GM19467 (cell line): ENCODE results near the gene ESPL1.

Source experiments
- ATAC-seq: cut with Tn5 transposase; IDR thresholded peaks from one replicate; pipeline ENCODE4 v1.9.1; 2021; ENCODE audit warnings: mild to moderate bottlenecking, moderate library complexity; ENCODE audit not compliant: unreplicated experiment

The ESPL1 gene

DNA sequence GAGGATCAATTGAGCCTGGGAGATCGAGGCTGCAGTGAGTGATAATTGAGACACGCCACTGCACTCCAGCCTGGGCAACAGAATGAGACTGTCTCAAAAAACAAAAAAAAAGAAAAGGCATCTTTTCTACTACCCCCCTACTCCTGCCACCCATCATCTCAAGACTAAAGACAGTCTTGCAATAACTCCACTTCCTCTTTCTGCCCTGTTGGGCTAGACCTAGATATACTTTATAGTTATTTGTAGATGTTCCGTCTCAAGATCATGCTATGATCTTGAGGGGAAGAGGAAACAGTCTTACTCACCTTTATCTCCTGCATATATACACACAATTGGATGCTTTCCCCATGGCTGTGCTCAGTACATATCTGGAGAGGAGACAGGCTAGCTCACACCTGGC is 12.1 kb upstream of the ESPL1 start:
- ATAC-seq, result no peak

DNA sequence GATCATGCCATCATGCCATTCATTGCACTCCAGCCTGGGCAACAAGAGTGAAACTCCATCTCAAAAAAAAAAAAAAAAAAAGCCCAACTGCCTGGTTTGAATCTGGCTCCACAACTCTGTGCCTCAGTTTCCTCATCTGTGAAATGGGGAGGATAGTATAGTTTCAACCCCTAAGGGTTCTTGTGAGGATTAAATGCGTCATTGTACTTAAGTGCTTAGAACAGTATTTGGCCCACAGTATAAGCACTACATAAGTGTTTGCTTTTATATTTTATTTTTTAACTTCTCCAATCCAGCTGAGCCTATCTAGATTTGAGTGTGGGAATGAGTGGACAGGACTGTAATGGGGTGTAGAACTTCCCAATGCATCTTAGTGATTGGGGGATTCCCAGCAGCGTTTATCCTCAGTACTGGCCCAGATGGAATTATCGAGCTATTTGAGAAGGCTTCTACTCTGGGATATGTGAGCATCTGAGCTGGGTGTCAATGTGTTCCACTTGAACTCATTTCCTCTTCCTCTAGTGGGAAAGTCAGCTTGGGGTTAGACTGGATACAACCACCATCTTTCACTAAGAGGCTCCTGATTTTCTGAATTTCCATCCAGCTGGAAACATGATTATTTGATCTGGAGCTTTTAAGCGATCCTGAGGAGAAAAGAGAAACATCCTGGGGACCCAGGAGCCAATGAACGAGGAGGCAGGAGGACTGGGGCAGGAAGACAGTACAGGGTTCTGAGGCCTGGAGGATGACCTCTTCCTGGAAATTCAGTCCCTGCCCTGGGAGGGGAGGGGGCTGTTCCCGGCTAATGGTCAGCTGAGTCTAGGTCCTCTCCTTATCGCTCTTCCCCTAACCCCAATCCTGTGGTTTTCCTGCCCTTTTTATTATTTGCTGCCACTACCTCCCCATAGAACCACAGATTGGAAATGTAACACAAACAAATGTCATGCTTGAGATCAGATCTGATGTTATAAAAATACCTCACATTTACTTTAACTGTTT is 9.3 kb upstream of the ESPL1 start:
- no peak for ATAC-seq

DNA sequence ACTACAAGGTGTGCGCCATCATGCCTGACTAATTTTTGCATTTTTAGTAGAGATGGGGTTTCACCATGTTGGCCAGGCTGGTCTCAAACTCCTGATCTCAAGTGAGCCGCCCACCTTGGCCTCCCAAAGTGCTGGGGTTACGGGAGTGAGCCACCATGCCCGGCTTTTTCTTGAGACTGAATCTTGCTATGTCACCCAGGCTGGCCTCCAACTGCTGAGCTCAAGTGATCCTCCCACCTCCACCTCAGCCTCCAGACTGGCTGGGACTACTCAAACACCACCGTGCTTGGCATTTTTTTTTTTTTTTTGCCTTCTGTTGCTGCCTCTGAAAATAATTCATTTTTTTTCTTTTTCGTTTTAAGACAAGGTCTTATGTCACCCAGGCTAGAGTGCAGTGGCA is 8.2 kb upstream of the ESPL1 start:
- ATAC-seq, result no peak

DNA sequence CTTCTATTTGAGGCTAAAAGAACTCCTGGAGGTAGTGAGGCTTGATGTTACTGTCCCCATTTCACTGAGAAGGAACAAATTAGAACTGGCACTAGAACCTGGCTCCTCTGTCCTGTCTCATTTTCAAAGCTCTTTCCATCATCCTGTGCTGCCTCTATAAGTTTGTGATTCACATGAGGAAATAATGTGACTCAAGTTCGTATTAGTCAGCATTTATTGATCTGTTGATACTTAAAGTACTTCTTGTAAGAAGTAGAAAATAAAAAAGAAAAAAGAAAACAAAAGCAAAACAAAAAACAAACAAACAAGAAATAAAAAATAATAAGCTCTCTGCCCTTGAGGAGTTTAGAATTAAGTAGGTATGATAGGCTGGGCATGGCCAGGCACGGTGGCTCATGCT is 2.3 kb upstream of the ESPL1 start:
- ATAC-seq, result no peak

DNA sequence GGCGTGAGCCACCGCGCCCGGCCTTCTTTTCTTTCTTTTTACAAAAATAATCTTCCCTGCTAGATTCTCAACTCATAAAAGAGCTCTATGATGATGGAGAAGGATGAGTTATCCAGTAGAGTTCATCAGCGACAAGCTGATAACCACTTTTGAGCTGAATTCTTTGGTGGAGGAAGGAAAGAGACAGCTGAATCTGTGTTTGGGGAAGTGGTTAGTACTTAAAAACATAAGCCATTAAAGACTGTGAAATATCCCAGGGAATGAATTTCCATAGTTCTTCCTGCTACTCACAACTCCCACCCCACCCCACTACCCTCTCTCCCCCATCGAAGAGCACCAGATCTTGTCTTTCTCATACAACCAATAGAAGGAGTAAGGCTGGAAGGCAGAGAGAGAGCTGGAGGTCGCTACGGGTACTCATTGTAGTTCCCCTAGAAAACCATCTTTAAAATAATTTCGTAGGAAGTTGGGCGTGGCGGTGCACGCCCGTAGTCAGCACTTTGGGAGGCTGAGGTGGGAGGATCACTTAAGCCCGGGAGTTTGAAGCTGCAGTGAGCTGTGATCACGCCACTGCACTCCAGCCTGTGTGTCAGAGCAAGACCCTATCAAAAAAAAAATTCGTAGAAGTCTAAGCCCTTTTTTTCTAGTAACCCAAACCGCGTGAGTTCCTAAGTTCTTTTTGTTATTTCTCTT is 647 bp upstream of the ESPL1 start:
- ATAC-seq, result no peak

DNA sequence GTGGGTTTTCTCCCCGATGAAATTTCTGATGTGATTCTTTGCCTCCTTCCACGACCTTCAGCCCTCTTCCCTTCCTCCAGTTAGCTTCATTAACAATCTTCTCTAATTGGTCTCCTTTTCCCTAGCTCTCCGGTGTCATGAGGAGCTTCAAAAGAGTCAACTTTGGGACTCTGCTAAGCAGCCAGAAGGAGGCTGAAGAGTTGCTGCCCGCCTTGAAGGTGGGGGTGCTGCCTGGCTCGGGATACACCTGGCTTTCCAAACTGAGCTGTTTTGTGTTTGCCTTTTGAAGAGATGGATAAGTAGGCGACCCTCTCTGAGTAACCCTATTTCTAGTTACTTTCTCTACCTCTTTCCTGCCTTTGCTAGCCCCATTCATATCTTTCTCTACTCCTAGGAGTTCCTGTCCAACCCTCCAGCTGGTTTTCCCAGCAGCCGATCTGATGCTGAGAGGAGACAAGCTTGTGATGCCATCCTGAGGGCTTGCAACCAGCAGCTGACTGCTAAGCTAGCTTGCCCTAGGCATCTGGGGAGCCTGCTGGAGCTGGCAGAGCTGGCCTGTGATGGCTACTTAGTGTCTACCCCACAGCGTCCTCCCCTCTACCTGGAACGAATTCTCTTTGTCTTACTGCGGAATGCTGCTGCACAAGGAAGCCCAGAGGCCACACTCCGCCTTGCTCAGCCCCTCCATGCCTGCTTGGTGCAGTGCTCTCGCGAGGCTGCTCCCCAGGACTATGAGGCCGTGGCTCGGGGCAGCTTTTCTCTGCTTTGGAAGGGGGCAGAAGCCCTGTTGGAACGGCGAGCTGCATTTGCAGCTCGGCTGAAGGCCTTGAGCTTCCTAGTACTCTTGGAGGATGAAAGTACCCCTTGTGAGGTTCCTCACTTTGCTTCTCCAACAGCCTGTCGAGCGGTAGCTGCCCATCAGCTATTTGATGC is 797 bp downstream of the ESPL1 start:
- no peak for ATAC-seq

DNA sequence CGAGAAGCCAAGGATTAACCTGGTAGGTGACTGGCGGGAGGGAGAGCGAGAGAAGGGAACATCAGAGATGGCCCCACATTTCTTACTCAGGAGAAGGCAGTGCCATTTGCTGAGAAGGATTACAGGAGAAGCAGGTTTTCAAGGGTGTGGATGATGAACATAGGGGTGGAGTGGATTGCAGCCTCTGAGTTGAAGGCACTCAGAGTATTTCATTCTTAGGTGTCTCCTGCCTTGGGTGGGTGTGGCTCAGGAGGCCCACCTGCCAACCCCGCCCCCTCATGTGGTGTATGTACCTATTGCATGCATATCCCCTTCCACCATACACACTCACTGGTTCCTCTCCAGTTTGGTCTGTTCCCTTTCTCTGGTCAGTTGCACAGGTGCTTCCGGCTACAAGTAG is 6.3 kb downstream of the ESPL1 start:
- no peak for ATAC-seq

DNA sequence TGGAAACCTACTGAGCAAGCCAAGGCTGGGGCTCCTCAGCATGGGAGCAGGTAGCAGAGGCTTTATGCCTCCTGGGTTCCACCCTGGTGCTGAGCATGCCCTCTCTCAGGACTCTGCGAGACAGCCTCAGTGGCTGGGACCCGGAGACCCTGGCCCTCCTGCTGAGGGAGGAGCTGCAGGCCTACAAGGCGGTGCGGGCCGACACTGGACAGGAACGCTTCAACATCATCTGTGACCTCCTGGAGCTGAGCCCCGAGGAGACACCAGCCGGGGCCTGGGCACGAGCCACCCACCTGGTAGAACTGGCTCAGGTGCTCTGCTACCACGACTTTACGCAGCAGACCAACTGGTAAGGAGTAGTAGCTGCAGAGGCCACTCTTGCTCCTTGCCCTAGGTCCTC is 8.4 kb downstream of the ESPL1 start:
- ATAC-seq, result no peak

DNA sequence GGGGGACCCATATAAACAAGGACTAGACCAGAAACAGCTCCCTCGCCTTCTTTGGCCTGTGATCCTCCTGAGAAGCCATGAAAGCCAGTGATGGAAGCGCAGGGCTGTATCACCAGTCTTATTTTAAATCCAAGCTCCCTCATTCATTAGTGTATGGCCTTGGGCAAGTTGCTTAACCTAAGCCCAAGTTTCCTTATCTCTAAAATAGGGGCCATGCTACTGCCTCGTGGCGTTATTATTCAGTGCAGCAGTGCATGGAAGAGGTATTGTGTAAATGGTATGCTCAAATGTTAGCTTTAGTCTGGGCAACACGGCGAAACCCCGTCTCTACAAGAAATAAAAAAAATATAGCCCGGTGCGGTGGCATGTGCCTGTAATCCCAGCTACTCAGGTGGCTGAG is 9.9 kb downstream of the ESPL1 start:
- no peak for ATAC-seq

DNA sequence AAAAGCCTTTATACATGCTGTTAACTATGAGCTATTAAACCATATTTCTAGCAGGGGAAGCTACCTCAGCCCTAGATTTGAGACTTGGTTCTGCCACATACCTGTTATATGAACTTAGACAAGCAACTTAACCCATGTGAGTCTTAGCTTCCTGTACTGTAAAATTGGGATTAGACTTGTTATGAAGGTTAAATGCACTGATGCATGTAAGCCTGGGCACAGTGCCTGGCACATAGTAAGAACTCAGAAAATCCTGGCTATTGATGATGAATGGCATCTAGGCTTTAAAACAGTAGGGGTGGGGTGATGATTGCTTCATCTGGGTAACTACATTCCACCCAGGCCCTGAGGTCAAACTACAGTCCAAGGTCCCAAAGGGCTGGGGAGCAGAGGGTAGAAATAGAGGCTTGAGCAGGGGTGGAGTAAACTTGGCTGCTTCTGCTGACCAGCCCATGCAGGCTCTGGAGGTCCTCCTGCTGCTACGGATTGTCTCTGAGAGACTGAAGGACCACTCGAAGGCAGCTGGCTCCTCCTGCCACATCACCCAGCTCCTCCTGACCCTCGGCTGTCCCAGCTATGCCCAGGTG is 11.3 kb downstream of the ESPL1 start:
- ATAC-seq, result no peak

DNA sequence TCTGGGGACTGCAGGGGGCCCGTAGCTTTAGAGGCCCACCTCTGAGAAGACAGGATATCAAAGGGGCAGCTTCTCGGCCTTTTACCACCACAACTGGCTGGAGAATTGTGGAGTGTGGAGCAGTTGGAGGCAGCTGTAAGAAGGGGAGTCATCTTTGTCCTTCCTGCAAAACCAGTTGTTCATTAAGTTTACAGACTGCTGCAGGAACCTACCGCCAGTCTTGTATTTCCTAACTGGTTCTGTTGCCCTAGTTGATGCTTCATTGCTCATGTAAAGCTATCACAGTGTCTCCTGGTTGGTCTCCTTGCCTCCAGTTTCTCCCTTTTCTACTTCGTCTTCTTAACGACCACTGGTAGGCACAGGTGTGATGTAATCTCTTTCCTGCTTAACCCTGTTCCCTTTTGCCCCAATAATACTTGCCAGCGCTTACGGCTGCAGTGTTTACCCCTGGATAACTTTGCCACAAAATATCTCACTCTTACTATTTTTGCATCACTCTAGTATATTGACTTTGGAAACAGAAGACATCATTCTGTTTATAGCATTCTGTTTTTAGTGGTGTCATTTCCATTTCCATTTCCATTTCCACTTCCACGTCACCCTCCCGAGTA is 11.9 kb downstream of the ESPL1 start:
- ATAC-seq, result no peak

DNA sequence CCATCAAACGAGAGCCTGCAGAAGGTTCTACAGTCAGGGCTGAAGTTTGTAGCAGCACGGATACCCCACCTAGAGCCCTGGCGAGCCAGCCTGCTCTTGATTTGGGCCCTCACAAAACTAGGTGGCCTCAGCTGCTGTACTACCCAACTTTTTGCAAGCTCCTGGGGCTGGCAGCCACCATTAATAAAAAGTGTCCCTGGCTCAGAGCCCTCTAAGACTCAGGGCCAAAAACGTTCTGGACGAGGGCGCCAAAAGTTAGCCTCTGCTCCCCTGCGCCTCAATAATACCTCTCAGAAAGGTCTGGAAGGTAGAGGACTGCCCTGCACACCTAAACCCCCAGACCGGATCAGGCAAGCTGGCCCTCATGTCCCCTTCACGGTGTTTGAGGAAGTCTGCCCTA is 18.3 kb downstream of the ESPL1 start:
- no peak for ATAC-seq

DNA sequence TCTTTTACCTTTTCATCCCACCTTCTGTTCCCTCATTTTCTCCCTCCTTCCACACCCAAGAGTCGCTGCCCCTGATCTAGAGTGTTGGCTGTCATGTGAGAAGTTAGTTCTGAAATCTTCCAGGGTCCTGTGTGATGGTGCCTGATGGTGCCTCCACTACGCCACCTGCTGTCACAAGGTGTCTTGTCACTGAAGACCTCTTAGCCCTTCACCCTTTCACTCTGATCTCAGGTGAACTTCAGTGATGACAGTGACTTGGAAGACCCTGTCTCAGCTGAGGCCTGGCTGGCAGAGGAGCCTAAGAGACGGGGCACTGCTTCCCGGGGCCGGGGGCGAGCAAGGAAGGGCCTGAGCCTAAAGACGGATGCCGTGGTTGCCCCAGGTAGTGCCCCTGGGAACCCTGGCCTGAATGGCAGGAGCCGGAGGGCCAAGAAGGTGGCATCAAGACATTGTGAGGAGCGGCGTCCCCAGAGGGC is 19.7 kb downstream of the ESPL1 start:
- no peak for ATAC-seq

DNA sequence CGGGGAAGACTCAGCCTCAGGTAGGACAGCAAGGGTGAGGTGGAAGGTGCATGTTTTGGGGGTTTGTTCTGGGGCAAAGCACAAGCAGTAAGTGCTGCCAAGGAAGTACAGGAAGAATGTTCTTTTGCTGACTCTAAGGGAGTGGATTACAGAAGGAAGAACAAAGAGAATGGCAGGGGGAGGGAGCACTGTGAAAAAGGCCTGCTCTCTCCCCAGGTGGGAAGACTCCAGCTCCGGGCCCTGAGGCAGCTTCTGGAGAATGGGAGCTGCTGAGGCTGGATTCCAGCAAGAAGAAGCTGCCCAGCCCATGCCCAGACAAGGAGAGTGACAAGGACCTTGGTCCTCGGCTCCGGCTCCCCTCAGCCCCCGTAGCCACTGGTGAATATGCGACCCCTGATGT is 20.2 kb downstream of the ESPL1 start:
- ATAC-seq, result no peak

DNA sequence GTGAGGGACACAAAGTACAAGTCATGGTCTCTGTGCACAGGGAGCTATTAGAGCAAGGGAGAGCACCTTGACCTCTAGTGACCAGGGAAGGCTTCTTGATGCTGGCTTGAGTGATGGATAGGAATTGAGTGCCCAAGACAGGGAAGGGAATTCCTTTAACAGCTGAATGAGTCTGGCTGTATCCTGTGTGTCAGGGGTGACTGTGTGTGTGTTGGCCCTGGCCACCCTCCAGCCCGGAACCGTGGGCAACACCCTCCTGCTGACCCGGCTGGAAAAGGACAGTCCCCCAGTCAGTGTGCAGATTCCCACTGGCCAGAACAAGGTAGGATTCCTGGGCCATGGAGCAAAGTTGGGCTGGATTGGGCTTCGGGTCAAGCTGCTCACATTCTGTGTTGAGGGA is 21.8 kb downstream of the ESPL1 start:
- ATAC-seq, result no peak

DNA sequence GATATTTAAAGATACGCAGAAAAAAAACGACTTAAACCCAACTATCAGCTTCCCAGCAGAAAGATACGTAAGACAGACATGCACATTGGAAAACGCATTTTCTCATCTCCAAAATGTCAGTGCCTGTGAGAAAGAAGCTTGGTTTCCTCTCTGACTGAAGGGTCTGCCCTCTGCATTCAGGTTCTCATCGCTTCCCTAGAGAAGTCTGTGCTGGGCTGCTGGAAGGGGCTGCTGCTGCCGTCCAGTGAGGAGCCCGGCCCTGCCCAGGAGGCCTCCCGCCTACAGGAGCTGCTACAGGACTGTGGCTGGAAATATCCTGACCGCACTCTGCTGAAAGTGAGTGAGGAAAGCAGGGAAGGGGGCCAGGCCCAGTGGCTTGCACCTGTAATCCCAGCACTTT is 22.6 kb downstream of the ESPL1 start:
- no peak for ATAC-seq

DNA sequence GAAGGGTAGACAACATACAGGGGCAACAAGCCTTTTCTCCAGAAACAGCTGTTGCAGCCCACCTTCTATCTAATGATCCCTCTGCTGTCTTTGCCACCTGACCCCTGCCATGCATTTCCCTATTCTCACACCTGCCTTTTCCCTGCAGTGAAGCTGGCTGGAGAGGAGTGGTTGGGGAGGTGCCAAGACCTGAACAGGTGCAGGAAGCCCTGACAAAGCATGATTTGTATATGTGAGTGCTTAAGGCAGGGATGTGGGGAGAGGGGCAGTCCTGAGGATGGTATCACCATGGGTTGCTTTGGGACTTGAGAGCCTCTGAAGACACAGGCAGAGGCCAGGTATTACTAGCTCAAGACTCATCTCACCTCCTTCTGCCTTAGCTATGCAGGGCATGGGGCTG is 24.3 kb downstream of the ESPL1 start:
- ATAC-seq, result no peak

DNA sequence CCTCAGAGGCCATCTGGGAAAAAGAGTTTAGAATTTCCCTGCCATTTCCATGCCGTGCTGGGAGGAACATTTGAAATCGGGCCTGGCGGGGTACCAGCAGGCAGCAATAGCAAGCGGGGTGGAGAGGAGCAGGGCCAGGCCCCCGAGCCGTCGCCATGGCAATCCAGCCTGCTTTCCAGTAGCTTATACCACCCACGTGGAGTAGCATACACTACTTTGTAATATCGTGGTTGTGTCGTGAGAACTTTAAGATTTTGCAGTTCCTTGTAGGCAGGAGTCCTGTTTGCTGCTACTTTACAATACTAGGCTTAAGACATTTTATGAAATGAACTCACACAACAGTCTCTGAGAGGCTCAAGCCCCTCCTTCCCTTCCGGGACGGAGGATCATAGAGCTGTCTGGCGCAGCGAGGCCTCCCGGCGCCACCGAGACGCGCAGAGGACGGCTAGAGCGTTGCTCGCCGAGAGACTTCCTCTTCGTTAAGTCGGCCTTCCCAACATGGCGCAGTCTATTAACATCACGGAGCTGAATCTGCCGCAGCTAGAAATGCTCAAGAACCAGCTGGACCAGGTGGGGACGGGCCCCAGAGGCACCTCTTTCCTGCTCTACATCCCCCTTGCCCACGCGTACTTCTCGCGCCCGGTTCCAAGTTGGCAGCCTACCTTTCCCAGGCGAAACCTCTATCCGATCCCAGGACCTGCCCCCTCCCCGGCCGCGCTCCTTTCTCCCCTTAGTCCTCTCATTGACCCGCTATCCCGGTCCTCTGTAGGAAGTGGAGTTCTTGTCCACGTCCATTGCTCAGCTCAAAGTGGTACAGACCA is 27.2 kb downstream of the ESPL1 start, which contains the start of gene PFDN5:
Gene PFDN5, plus strand, starts transcription at position 473 of the 821 bp plus-strand sequence. Its CDS starts 26 bp downstream, at position 499.
- peak; percentile 76 for ATAC-seq

DNA sequence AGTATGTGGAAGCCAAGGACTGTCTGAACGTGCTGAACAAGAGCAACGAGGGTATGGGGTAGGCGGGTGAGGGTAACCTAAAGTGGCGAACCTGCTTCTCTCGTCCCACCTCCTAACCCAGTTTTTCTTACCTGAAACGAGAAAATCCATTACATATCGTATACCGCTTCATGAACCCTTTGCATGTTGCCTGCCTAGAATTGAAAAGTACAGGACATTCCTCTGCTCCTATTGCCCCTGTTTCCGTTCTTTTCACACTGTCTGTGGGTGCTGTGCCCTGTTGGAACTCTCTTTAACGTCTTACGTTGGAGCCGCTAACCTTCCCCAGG is 27.8 kb downstream of the ESPL1 start:
- no peak for ATAC-seq
